ENCODE measurements around the gene LATS1.

GRCh38 chr6:149711711-149712110 is 6.2 kb downstream of the LATS1 start:
- TF ChIP-seq, protein P1, sequence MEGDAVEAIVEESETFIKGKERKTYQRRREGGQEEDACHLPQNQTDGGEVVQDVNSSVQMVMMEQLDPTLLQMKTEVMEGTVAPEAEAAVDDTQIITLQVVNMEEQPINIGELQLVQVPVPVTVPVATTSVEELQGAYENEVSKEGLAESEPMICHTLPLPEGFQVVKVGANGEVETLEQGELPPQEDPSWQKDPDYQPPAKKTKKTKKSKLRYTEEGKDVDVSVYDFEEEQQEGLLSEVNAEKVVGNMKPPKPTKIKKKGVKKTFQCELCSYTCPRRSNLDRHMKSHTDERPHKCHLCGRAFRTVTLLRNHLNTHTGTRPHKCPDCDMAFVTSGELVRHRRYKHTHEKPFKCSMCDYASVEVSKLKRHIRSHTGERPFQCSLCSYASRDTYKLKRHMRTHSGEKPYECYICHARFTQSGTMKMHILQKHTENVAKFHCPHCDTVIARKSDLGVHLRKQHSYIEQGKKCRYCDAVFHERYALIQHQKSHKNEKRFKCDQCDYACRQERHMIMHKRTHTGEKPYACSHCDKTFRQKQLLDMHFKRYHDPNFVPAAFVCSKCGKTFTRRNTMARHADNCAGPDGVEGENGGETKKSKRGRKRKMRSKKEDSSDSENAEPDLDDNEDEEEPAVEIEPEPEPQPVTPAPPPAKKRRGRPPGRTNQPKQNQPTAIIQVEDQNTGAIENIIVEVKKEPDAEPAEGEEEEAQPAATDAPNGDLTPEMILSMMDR (IDR thresholded peaks at IDR 0.05; ENCODE audit: poor library complexity, severe bottlenecking), result no peak
- no peak for TF ChIP-seq POLR2AphosphoS5 (IDR thresholded peaks at IDR 0.05)
- no peak for TF ChIP-seq REST (IDR thresholded peaks at IDR 0.05; ENCODE audit: borderline replicate concordance)
- no peak for TF ChIP-seq EP300 (conservative IDR thresholded peaks at IDR 0.05; ENCODE audit: poor library complexity, severe bottlenecking)
- no peak for TF ChIP-seq TAF1 (IDR thresholded peaks at IDR 0.05; ENCODE audit: low read depth)
- TF ChIP-seq SMC3 (conservative IDR thresholded peaks at IDR 0.05; ENCODE audit: poor library complexity), result no peak
- no peak for TF ChIP-seq MXI1 (conservative IDR thresholded peaks at IDR 0.05; ENCODE audit: poor library complexity, severe bottlenecking)

Measured in neural cell (in vitro differentiated cells).